HG03460 (cell line): ENCODE data around the gene RBL1.
"Not testable (repeated sequence)": the region's sequence is repeated elsewhere in the genome, so short reads cannot be mapped to it uniquely, and the experiment has no call there.

Experiments
- ATAC-seq: cut with Tn5 transposase; IDR thresholded peaks from one replicate; pipeline ENCODE4 v1.9.1; 2021; ENCODE audit not compliant: unreplicated experiment

The RBL1 gene

GRCh38 chr20:37077009-37077408 lies 18.8 kb downstream of the RBL1 start:
- no peak for ATAC-seq

GRCh38 chr20:37075932-37076685 lies 19.7 kb downstream of the RBL1 start:
- no peak for ATAC-seq

- no peak for ATAC-seq
These were observed 23.3 kb downstream of the RBL1 start for GRCh38 chr20:37072293-37073196.

GRCh38 chr20:37071481-37071911 lies 24.3 kb downstream of the RBL1 start:
- ATAC-seq = no peak

- ATAC-seq = not testable (repeated sequence)
These were observed 26.2 kb downstream of the RBL1 start for GRCh38 chr20:37069563-37069962.

- ATAC-seq = no peak
These were observed 29.6 kb downstream of the RBL1 start for GRCh38 chr20:37066168-37066567.

- no peak for ATAC-seq
These were observed 40.5 kb downstream of the RBL1 start for GRCh38 chr20:37055276-37055675.

- ATAC-seq = no peak
These were observed 42.4 kb downstream of the RBL1 start for GRCh38 chr20:37053230-37053950.

GRCh38 chr20:37042986-37043972 lies 52.5 kb downstream of the RBL1 start:
- peak; percentile 60 for ATAC-seq

- ATAC-seq = not testable (repeated sequence)
These were observed 56.4 kb downstream of the RBL1 start for GRCh38 chr20:37039366-37039765.

- ATAC-seq = no peak
These were observed 63.7 kb downstream of the RBL1 start for GRCh38 chr20:37032077-37032476.

GRCh38 chr20:37020636-37021035 lies 75.2 kb downstream of the RBL1 start:
- ATAC-seq = no peak

GRCh38 chr20:37012631-37013030 lies 83.2 kb downstream of the RBL1 start:
- not testable (repeated sequence) for ATAC-seq

GRCh38 chr20:37011858-37012257 lies 83.9 kb downstream of the RBL1 start:
- not testable (repeated sequence) for ATAC-seq

- ATAC-seq = no peak
These were observed 84.7 kb downstream of the RBL1 start for GRCh38 chr20:37011147-37011546.

- no peak for ATAC-seq
These were observed 87.7 kb downstream of the RBL1 start for GRCh38 chr20:37007898-37008649.

- not testable (repeated sequence) for ATAC-seq
These were observed 90.5 kb downstream of the RBL1 start for GRCh38 chr20:37005062-37005942.

- ATAC-seq = not testable (repeated sequence)
These were observed 94.2 kb downstream of the RBL1 start for GRCh38 chr20:37001634-37002033.
